Measurements from ENCODE around the gene DUSP7. TPM values are rescaled to one million over a fixed set of nuclear protein-coding genes. Genes with fewer than 3 reads are reported as not detected.

Gene DUSP7
- total and polyA plus RNA-seq, 2 donors (not counting 3 experiments of a cell fraction or from before 2014, with no cell fraction given), result 29.2 to 37.7 TPM

GRCh38 chr3:52104684-52105640, 48.6 kb upstream of the DUSP7 start:
- intact Hi-C loops (cut with micrococcal nuclease), result no loop called here
- Histone ChIP-seq H3K9me1 (replicated peaks; ENCODE audit: control insufficient read depth, extremely low read depth, insufficient read depth, low read length) (no peaks in the 10 kb centered on the region), H2AFZ (ENCODE audit: low read depth, low read length) (no peak overlapping the region), H3K27me3 (ENCODE audit: control insufficient read depth in 2 of 2, insufficient read depth in 2 of 2, low read length in 2 of 2) (no peaks in the 10 kb centered on the region), H3K9me3 (replicated peaks; ENCODE audit: control insufficient read depth, insufficient read depth, low read length) (no peaks in the 10 kb centered on the region), H3K79me2 (ENCODE audit: control insufficient read depth, insufficient read depth, low read length) (no peaks in the 10 kb centered on the region), H4K20me1 (replicated peaks; ENCODE audit: control insufficient read depth, extremely low read depth, insufficient read depth, low read length) (no peaks in the 10 kb centered on the region), H3K36me3 (ENCODE audit: control insufficient read depth in 2 of 2, extremely low read depth in 1 of 2, insufficient read depth in 2 of 2, low read length in 2 of 2) (no peaks in the 10 kb centered on the region), H3K4me2 (ENCODE audit: insufficient read depth, low read length) (no peak overlapping the region), H3K4me1 (ENCODE audit: control insufficient read depth, extremely low read depth, insufficient read depth, low read length) (peaks cover 3% of the 10 kb centered on the region), H3K27ac (ENCODE audit: insufficient read depth, low read depth, low read length) (no peak overlapping the region), H3K4me3 (replicated peaks in 1 of 3; ENCODE audit: insufficient read depth in 1 of 3, low read depth in 1 of 3, low read length in 3 of 3) (no peak overlapping the region), H3K9ac (replicated peaks; ENCODE audit: extremely low read depth, insufficient read depth, low read length) (no peak overlapping the region)
- POLR2A ChIA-PET, result no interaction called here
- dilution Hi-C loops (cut with MboI; ENCODE audit: extremely low pct_ligation_motif_present, low sequenced_read_pairs), result no loop called here
- DNase-seq (ENCODE audit: low read depth, low spot score) (no peak), FAIRE-seq (no peak)
- BruUV-seq (replicated peaks), result no TSS peak
- TF ChIP-seq GATA2 (IDR thresholded peaks at IDR 0.05; ENCODE audit: insufficient read depth, insufficient read length, low read depth, low read length), result no peak
- CTCF ChIA-PET, result interaction anchor here (1.0 to 1.6 kb wide), 4 partner anchors 14 to 52 kb away, joined by 3 to 4 read pairs (median 3); no protein-coding TSS in a partner anchor

- Histone ChIP-seq H3K9ac (replicated peaks; ENCODE audit: extremely low read depth, insufficient read depth, low read length) (no peak overlapping the region), H4K20me1 (replicated peaks; ENCODE audit: control insufficient read depth, extremely low read depth, insufficient read depth, low read length) (no peaks in the 10 kb centered on the region), H3K36me3 (ENCODE audit: control insufficient read depth in 2 of 2, extremely low read depth in 1 of 2, insufficient read depth in 2 of 2, low read length in 2 of 2) (no peaks in the 10 kb centered on the region), H3K79me2 (ENCODE audit: control insufficient read depth, insufficient read depth, low read length) (no peaks in the 10 kb centered on the region), H3K4me1 (ENCODE audit: control insufficient read depth, extremely low read depth, insufficient read depth, low read length) (no peaks in the 10 kb centered on the region), H3K27ac (ENCODE audit: insufficient read depth, low read depth, low read length) (no peak overlapping the region), H2AFZ (ENCODE audit: low read depth, low read length) (no peak overlapping the region), H3K4me3 (replicated peaks in 1 of 3; ENCODE audit: insufficient read depth in 1 of 3, low read depth in 1 of 3, low read length in 3 of 3) (no peak overlapping the region), H3K4me2 (ENCODE audit: insufficient read depth, low read length) (no peak overlapping the region), H3K27me3 (ENCODE audit: control insufficient read depth in 2 of 2, insufficient read depth in 2 of 2, low read length in 2 of 2) (no peaks in the 10 kb centered on the region), H3K9me1 (replicated peaks; ENCODE audit: control insufficient read depth, extremely low read depth, insufficient read depth, low read length) (no peaks in the 10 kb centered on the region), H3K9me3 (replicated peaks; ENCODE audit: control insufficient read depth, insufficient read depth, low read length) (no peaks in the 10 kb centered on the region)
- POLR2A ChIA-PET, result no interaction called here
- intact Hi-C loops (cut with micrococcal nuclease) (no loop called here), dilution Hi-C loops (cut with MboI; ENCODE audit: extremely low pct_ligation_motif_present, low sequenced_read_pairs) (no loop called here)
- TF ChIP-seq POLR2A (IDR thresholded peaks at IDR 0.05; ENCODE audit: low read depth, low read length) (no peak), POLR2AphosphoS5 (IDR thresholded peaks at IDR 0.05; ENCODE audit: insufficient read depth, low read depth, low read length) (no peak), CTCF (IDR thresholded peaks at IDR 0.05; ENCODE audit: extremely low read depth in 1 of 2, insufficient read depth in 1 of 2, low read depth in 1 of 2, low read length in 2 of 2) (no peak), MAX (IDR thresholded peaks at IDR 0.05; ENCODE audit: insufficient read depth, insufficient read length) (no peak), MYC (IDR thresholded peaks at IDR 0.05; ENCODE audit: low read depth, low read length) (no peak), JUN (IDR thresholded peaks at IDR 0.05; ENCODE audit: borderline replicate concordance, insufficient read depth, insufficient read length, low read depth) (no peak), EZH2 (IDR thresholded peaks at IDR 0.05; ENCODE audit: borderline replicate concordance, low read depth, low read length, severe bottlenecking) (no peak), GATA2 (IDR thresholded peaks at IDR 0.05; ENCODE audit: insufficient read depth, insufficient read length, low read depth, low read length) (no peak), FOS (IDR thresholded peaks at IDR 0.05; ENCODE audit: borderline replicate concordance, insufficient read depth, low read length) (no peak)
- CTCF ChIA-PET, result no interaction called here
- no TSS peak for BruUV-seq (replicated peaks)
- FAIRE-seq, result no peak
- DNase-seq (ENCODE audit: low read depth, low spot score), result no peak
Measured at GRCh38 chr3:52102934-52103333, 46.6 kb upstream of the DUSP7 start.
